MCF 10A (cell line): Measurements from ENCODE around the gene NEURL1B. TPM values are rescaled to one million over a fixed set of nuclear protein-coding genes. Genes with fewer than 3 reads are reported as not detected.

Source experiments
- BruUV-seq: library from RNA; stranded (reverse); fragments of 400-500 nt; replicated peaks from 2 replicates; lab custom pipeline; 2021; lab: Mats Ljungman, UMichigan
- CTCF ChIA-PET: fragments of 300-600 bp; sonication (Branson Sonifier 250); formaldehyde crosslinking; extraction: SDS; loops from one replicate; lab custom pipeline; 2021; ENCODE audit warnings: antibody characterized with exemption, inconsistent platforms; lab: Yijun Ruan, JAX
- POLR2A ChIA-PET: fragments of 300-600, 350-650 bp; sonication (Branson Sonifier 250); formaldehyde crosslinking; extraction: SDS; loops from one replicate; lab custom pipeline; 2020; ENCODE audit warnings: antibody characterized with exemption, inconsistent platforms; lab: Yijun Ruan, JAX
- DNase-seq: peaks from one replicate; pipeline ENCODE4 v3.0.0-alpha.2; 2018; ENCODE audit not compliant: unreplicated experiment
- H3K27ac Mint-ChIP-seq: one replicate; pipeline ENCODE4 v1.8.0; 2022; ENCODE audit warnings: mild to moderate bottlenecking, low read depth, mixed read lengths; ENCODE audit not compliant: unreplicated experiment
- H3K27me3 Mint-ChIP-seq: one replicate; pipeline ENCODE4 v1.8.0; 2022; ENCODE audit warnings: mixed read lengths; ENCODE audit not compliant: insufficient read depth, unreplicated experiment
- H3K36me3 Mint-ChIP-seq: one replicate; pipeline ENCODE4 v1.8.0; 2022; ENCODE audit warnings: mild to moderate bottlenecking, moderate library complexity, mixed read lengths; ENCODE audit not compliant: insufficient read depth, unreplicated experiment
- H3K4me1 Mint-ChIP-seq: one replicate; pipeline ENCODE4 v1.8.0; 2022; ENCODE audit warnings: mixed read lengths; ENCODE audit not compliant: insufficient read depth, unreplicated experiment
- H3K4me3 Mint-ChIP-seq: one replicate; pipeline ENCODE4 v1.8.0; 2022; ENCODE audit warnings: mild to moderate bottlenecking, moderate library complexity, mixed read lengths; ENCODE audit not compliant: unreplicated experiment
- H3K9me3 Mint-ChIP-seq: one replicate; pipeline ENCODE4 v1.8.0; 2022; ENCODE audit warnings: mixed read lengths; ENCODE audit not compliant: unreplicated experiment
- CTCF ChIP-seq: fragments of 200-600 bp; IDR thresholded peaks from one replicate; pipeline ENCODE4 v1.8.0; 2022; ENCODE audit warnings: antibody characterized with exemption, mild to moderate bottlenecking; ENCODE audit not compliant: unreplicated experiment
- intact Hi-C: fragments of 100-400 bp; cut with micrococcal nuclease; formaldehyde crosslinking; loops from 2 replicates; pipeline ENCODE4 v1.14.1; 2022
- total RNA-seq: library from RNA; stranded (reverse); gene quantifications from 2 replicates; pipeline ENCODE4 v1.2.3, GENCODE V29; 2022

Gene NEURL1B
- total RNA-seq, 1 experiment from 2014 or later = 7.6 TPM

- Mint-ChIP-seq H3K27ac (no peak overlapping the region), H3K4me1 (peaks cover 10% of the 10 kb centered on the region), H3K9me3 (peaks cover 9% of the 10 kb centered on the region), H3K27me3 (no peaks in the 10 kb centered on the region), H3K36me3 (no peaks in the 10 kb centered on the region), H3K4me3 (no peak overlapping the region)
- BruUV-seq = no TSS peak
- intact Hi-C loops = no loop called here
- POLR2A ChIA-PET = interaction anchor here (0.6 to 1.1 kb wide), 2 partner anchors 10 to 11 kb away, joined by 4 to 5 read pairs; no protein-coding TSS in a partner anchor
- DNase-seq = no peak
- CTCF ChIA-PET = interaction anchor here (0.7 to 2.0 kb wide), 4 partner anchors 10 to 120 kb away, joined by 4 to 5 read pairs (median 4); no protein-coding TSS in a partner anchor
- TF ChIP-seq CTCF = no peak
These were observed 22.3 kb upstream of the NEURL1B start for GRCh38 chr5:172618574-172619365.

GRCh38 chr5:172620506-172620905 is 20.6 kb upstream of the NEURL1B start:
- no peak for TF ChIP-seq CTCF
- H3K4me1 Mint-ChIP-seq = peaks cover 10% of the 10 kb centered on the region
- no peak overlapping the region for H3K27ac Mint-ChIP-seq
- BruUV-seq = no TSS peak
- no peak overlapping the region for H3K4me3 Mint-ChIP-seq
- POLR2A ChIA-PET = no interaction called here
- no peaks in the 10 kb centered on the region for H3K27me3 Mint-ChIP-seq
- H3K36me3 Mint-ChIP-seq = no peaks in the 10 kb centered on the region
- no peaks in the 10 kb centered on the region for H3K9me3 Mint-ChIP-seq
- DNase-seq = no peak
- intact Hi-C loops = no loop called here
- CTCF ChIA-PET = interaction anchor here (0.6 to 1.5 kb wide), 2 partner anchors 9 to 20 kb away, joined by 3 read pairs; no protein-coding TSS in a partner anchor

- Mint-ChIP-seq H3K4me1 (peaks cover 10% of the 10 kb centered on the region), H3K36me3 (no peaks in the 10 kb centered on the region), H3K27ac (no peak overlapping the region), H3K27me3 (no peaks in the 10 kb centered on the region), H3K4me3 (no peak overlapping the region), H3K9me3 (no peaks in the 10 kb centered on the region)
- DNase-seq = peak; percentile 38
- no peak for TF ChIP-seq CTCF
- POLR2A ChIA-PET = interaction anchor here (0.6 kb wide), 1 partner anchor 61 kb away, joined by 3 read pairs; no protein-coding TSS in a partner anchor
- intact Hi-C loops = no loop called here
- BruUV-seq = no TSS peak
- CTCF ChIA-PET = interaction anchor here (0.5 to 1.6 kb wide), 4 partner anchors 7 to 1946 kb away, joined by 3 to 5 read pairs (median 3); no protein-coding TSS in a partner anchor
These were observed 18.7 kb upstream of the NEURL1B start for GRCh38 chr5:172622091-172623046.
